HepG2 (cell line): ENCODE measurements around the gene CENPP. TPM values are rescaled to one million over a fixed set of nuclear protein-coding genes. Genes with fewer than 3 reads are reported as not detected.

ENCODE experiments used
- ATAC-seq: fragments of 200-7000 bp; cut with Tn5 transposase; 3 replicates; pipeline ENCODE4 v1.9.1; 2020; ENCODE audit warnings: mild to moderate bottlenecking, moderate library complexity
- BruUV-seq: library from RNA; stranded (reverse); fragments of 400-500 nt; replicated peaks from 2 replicates; lab custom pipeline; 2021; lab: Mats Ljungman, UMichigan
- CTCF ChIA-PET: fragments of 300-600 bp; formaldehyde crosslinking; extraction: SDS; loops from one replicate; lab custom pipeline; 2021; ENCODE audit warnings: low total read pairs, inconsistent platforms, low intra/inter-chr PET ratio; lab: Yijun Ruan, JAX
- POLR2A ChIA-PET: fragments of 350-600 bp; sonication (Branson Sonifier 250); formaldehyde crosslinking; loops from one replicate; lab custom pipeline; 2020; ENCODE audit warnings: antibody characterized with exemption, inconsistent platforms; lab: Yijun Ruan, JAX
- DNase-seq: peaks from one replicate; pipeline ENCODE4 v3.0.0-alpha.2; 2015; ENCODE audit warnings: low spot score
- FAIRE-seq: peaks from 3 replicates; lab custom pipeline; 2011; peaks lifted over from hg19 to GRCh38; lab: Jason Lieb, UNC
- H2AFZ ChIP-seq: one replicate; pipeline ENCODE4 v1.6.1; 2011; ENCODE audit warnings: low read length, inconsistent platforms
- H3K27ac ChIP-seq: fragments of 300-600 bp; 3 replicates; pipeline ENCODE4 v1.8.0; 2011; ENCODE audit warnings: mixed run types, mild to moderate bottlenecking, mixed read lengths, low read length, inconsistent platforms; ENCODE audit not compliant: insufficient read depth; ENCODE audit errors: extremely low read length
- H3K27me3 ChIP-seq, 2 experiments: fragments of 200-600 bp in 1 of 2; 2 replicates in 1 of 2; 3 replicates in 1 of 2; pipeline versions ENCODE4 v1.6.0 to v1.8.0; 2011; ENCODE audit warnings: low read length in 2 of 2, mild to moderate bottlenecking in 2 of 2, moderate library complexity in 2 of 2, inconsistent platforms in 1 of 2; ENCODE audit not compliant: insufficient read depth in 2 of 2, control insufficient read depth in 1 of 2
- H3K36me3 ChIP-seq, 2 experiments: fragments of 200-600 bp in 1 of 2; replicated peaks in 1 of 2; 2 replicates in 1 of 2; 3 replicates in 1 of 2; pipeline versions ENCODE4 v1.5.1 to v1.8.0; 2011; ENCODE audit warnings: low read length in 2 of 2, inconsistent platforms in 1 of 2; ENCODE audit not compliant: insufficient read depth in 2 of 2, control insufficient read depth in 1 of 2
- H3K4me1 ChIP-seq: 2 replicates; pipeline ENCODE4 v1.5.1; 2012; ENCODE audit warnings: low read length, inconsistent platforms; ENCODE audit not compliant: insufficient read depth
- H3K4me2 ChIP-seq: 2 replicates; pipeline ENCODE4 v1.6.0; 2011; ENCODE audit warnings: low read depth, low read length, inconsistent platforms
- H3K4me3 ChIP-seq, 3 experiments: fragments of 200-600 bp in 1 of 3; sonication (generic), shearing (Covaris generic) in 1 of 3; replicated peaks in 1 of 3; 2 replicates each; pipeline ENCODE4 v1.5.1; 2011 to 2016; ENCODE audit warnings: low read length in 3 of 3, inconsistent platforms in 2 of 3, low read depth in 2 of 3, mild to moderate bottlenecking in 2 of 3, control low read depth in 1 of 3, mixed read lengths in 1 of 3; ENCODE audit not compliant: insufficient read depth in 1 of 3
- H3K79me2 ChIP-seq: one replicate; pipeline ENCODE4 v1.6.1; 2011; ENCODE audit warnings: low read length, inconsistent platforms; ENCODE audit not compliant: insufficient read depth
- H3K9ac ChIP-seq: 2 replicates; pipeline ENCODE4 v1.6.0; 2011; ENCODE audit warnings: mild to moderate bottlenecking, low read depth, low read length, inconsistent platforms; ENCODE audit not compliant: insufficient read depth
- H3K9me3 ChIP-seq: 2 replicates; pipeline ENCODE4 v1.5.1; 2012; ENCODE audit warnings: mild to moderate bottlenecking, low read length
- H4K20me1 ChIP-seq: 2 replicates; pipeline ENCODE4 v1.6.0; 2011; ENCODE audit warnings: inconsistent platforms, mild to moderate bottlenecking, low read length, moderate library complexity; ENCODE audit not compliant: insufficient read depth
- ATF1 ChIP-seq: IDR thresholded peaks from 2 replicates; pipeline ENCODE4 v1.6.1; 2016; ENCODE audit warnings: mild to moderate bottlenecking, control low read depth
- BORCS8-MEF2B ChIP-seq: sonication (generic); formaldehyde crosslinking; IDR thresholded peaks from 2 replicates; pipeline ENCODE4 v1.8.0; 2022; ENCODE audit warnings: mild to moderate bottlenecking, missing genetic modification reagents
- DNMT3B ChIP-seq: conservative IDR thresholded peaks from 2 replicates; pipeline ENCODE4 v1.6.1; 2016; ENCODE audit warnings: missing biosample characterization, control low read depth
- ETV5 ChIP-seq: IDR thresholded peaks from 2 replicates; pipeline ENCODE4 v1.6.1; 2018; ENCODE audit warnings: missing biosample characterization, missing genetic modification reagents, inconsistent platforms, borderline replicate concordance
- KLF9 ChIP-seq: IDR thresholded peaks from 2 replicates; pipeline ENCODE4 v1.6.1; 2016; ENCODE audit warnings: low read depth
- KMT2B ChIP-seq: IDR thresholded peaks from 2 replicates; pipeline ENCODE4 v1.6.1; 2016; ENCODE audit warnings: missing genetic modification reagents, missing compliant biosample characterization
- PPARG ChIP-seq: conservative IDR thresholded peaks from 2 replicates; pipeline ENCODE4 v1.6.1; 2016; ENCODE audit warnings: missing biosample characterization, missing genetic modification reagents
- SNAPC5 ChIP-seq: sonication (generic); formaldehyde crosslinking; IDR thresholded peaks from 2 replicates; pipeline ENCODE4 v1.8.1; 2023; ENCODE audit warnings: mild to moderate bottlenecking, missing genetic modification reagents, borderline replicate concordance
- SRSF9 ChIP-seq: fragments of 200-400 bp; formaldehyde crosslinking; IDR thresholded peaks from 2 replicates; pipeline ENCODE4 v1.6.1; 2018; ENCODE audit warnings: borderline replicate concordance, mild to moderate bottlenecking, low read depth, low read length; ENCODE audit not compliant: insufficient read depth, poor library complexity, severe bottlenecking
- ZFAT ChIP-seq: sonication (generic); formaldehyde crosslinking; conservative IDR thresholded peaks from 2 replicates; pipeline ENCODE4 v1.8.1; 2023; ENCODE audit warnings: missing genetic modification reagents, inconsistent platforms
- ZNF143 ChIP-seq: sonication (generic); formaldehyde crosslinking; IDR thresholded peaks from 2 replicates; pipeline ENCODE4 v1.4.0; 2020; ENCODE audit warnings: missing genetic modification reagents
- ZNF33B ChIP-seq: sonication (generic); formaldehyde crosslinking; IDR thresholded peaks from 2 replicates; pipeline ENCODE4 v1.5.1; 2020; ENCODE audit warnings: mild to moderate bottlenecking, missing genetic modification reagents
- ZNF34 ChIP-seq: sonication (generic); formaldehyde crosslinking; IDR thresholded peaks from 2 replicates; pipeline ENCODE4 v1.4.0; 2020; ENCODE audit warnings: mild to moderate bottlenecking, missing genetic modification reagents, borderline replicate concordance
- ZNF414 ChIP-seq: sonication (generic); formaldehyde crosslinking; IDR thresholded peaks from 2 replicates; pipeline ENCODE4 v1.5.0; 2020; ENCODE audit warnings: missing genetic modification reagents
- ZNF431 ChIP-seq: sonication (generic); formaldehyde crosslinking; IDR thresholded peaks from 2 replicates; pipeline ENCODE4 v1.9.0; 2022; ENCODE audit warnings: missing genetic modification reagents, low read depth, mild to moderate bottlenecking, borderline replicate concordance
- ZNF496 ChIP-seq: sonication (generic); formaldehyde crosslinking; IDR thresholded peaks from 2 replicates; pipeline ENCODE4 v1.8.1; 2023; ENCODE audit warnings: mild to moderate bottlenecking, moderate library complexity, missing genetic modification reagents; ENCODE audit not compliant: insufficient replicate concordance
- ZNF619 ChIP-seq: sonication (generic); formaldehyde crosslinking; IDR thresholded peaks from 2 replicates; pipeline ENCODE4 v1.4.0; 2020; ENCODE audit warnings: mild to moderate bottlenecking, missing genetic modification reagents
- ZNF713 ChIP-seq: sonication (generic); formaldehyde crosslinking; IDR thresholded peaks from 2 replicates; pipeline ENCODE4 v1.4.0; 2020; ENCODE audit warnings: mild to moderate bottlenecking, missing genetic modification reagents
- ZNF749 ChIP-seq: sonication (generic); formaldehyde crosslinking; IDR thresholded peaks from 2 replicates; pipeline ENCODE4 v1.8.0; 2022; ENCODE audit warnings: mild to moderate bottlenecking, missing genetic modification reagents, moderate library complexity, borderline replicate concordance
- ZNF775 ChIP-seq: sonication (generic); formaldehyde crosslinking; IDR thresholded peaks from 2 replicates; pipeline ENCODE4 v1.4.0; 2020; ENCODE audit warnings: missing genetic modification reagents, mild to moderate bottlenecking, moderate library complexity, borderline replicate concordance
- ZNF816 ChIP-seq: sonication (generic); formaldehyde crosslinking; IDR thresholded peaks from 2 replicates; pipeline ENCODE4 v1.8.0; 2022; ENCODE audit warnings: missing genetic modification reagents, mild to moderate bottlenecking, borderline replicate concordance
- ZSCAN29 ChIP-seq: sonication (generic); formaldehyde crosslinking; conservative IDR thresholded peaks from 2 replicates; pipeline ENCODE4 v1.4.0; 2020; ENCODE audit warnings: mild to moderate bottlenecking, missing genetic modification reagents
- WGBS: methylation state at CpG from one replicate; pipeline ENCODE4 v1.1.6; 2017; ENCODE audit warnings: low lambda C conversion rate; 5-methylcytosine and 5-hydroxymethylcytosine counted together
- in situ Hi-C: cut with HindIII; loops from 2 replicates; pipeline ENCODE4 v1.10.0; 2017; ENCODE audit warnings: low pct_unique_long_range_greater_than_20kb; ENCODE audit not compliant: extremely low pct_ligation_motif_present
- intact Hi-C: fragments of 100-400 bp; cut with micrococcal nuclease; formaldehyde crosslinking; loops from one replicate; pipeline ENCODE4 v1.10.0; 2022; ENCODE audit not compliant: unreplicated experiment
- polyA plus RNA-seq, 8 experiments: library from polyadenylated mRNA; depleted of rRNA in 3 of 8; stranded (reverse) in 7 of 8; unstranded in 1 of 8; fragments of >200 nt; fragmentation: Illumina TruSeq in 4 of 8; extraction: Trizol in 4 of 8; gene quantifications; 2 replicates each; pipeline versions ENCODE4 v1.2.1 to v1.2.3, GENCODE V29; 2011 to 2016; ENCODE audit warnings: low read depth in 4 of 8, missing spikeins in 1 of 8, mixed read lengths in 1 of 8; ENCODE audit not compliant: insufficient read depth in 1 of 8
- total RNA-seq, 5 experiments: library from RNA; depleted of rRNA; stranded (reverse); fragments of >200 nt; fragmentation: Illumina TruSeq; extraction: Trizol; gene quantifications; 2 replicates each; pipeline ENCODE4 v1.2.3, GENCODE V29; 2016; ENCODE audit warnings: low read depth in 1 of 5
- TF ChIP-seq, protein P1 (sequence below): sonication (generic); formaldehyde crosslinking; IDR thresholded peaks from 2 replicates; pipeline ENCODE4 v1.5.1; 2020; ENCODE audit warnings: mild to moderate bottlenecking, missing genetic modification reagents, moderate library complexity

The CENPP gene
- total and polyA plus RNA-seq, 2 of the 13 experiments (the other 11 are each of a cell fraction or from before 2014, with no cell fraction given): 2.0 to 11.4 TPM

DNA sequence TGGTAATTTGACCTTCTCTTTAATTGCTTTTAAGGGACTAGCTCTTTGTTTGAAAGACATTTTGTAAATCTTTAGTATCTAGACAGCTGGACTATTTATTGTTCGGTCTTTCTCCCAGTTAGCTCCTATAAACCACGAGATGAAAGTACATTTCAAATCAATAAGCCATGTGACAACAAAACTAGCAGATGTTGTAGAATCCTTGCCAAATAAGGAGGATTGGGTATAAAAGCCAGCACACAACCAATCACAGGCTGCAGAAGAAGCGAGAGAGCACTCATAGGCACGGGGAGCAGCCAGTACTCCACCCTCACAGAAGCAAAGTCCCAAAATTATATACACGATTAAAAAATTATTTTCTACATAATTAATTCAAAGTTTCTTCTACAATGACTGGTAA, 106.6 kb downstream of the CENPP start (continued):
- no peak for TF ChIP-seq ETV5
- TF ChIP-seq ZNF414 (CRISPR knock-in tag): no peak
- TF ChIP-seq ZNF816 (CRISPR knock-in tag): no peak
- no peak for TF ChIP-seq ATF1 (CRISPR knock-in tag)
- no peak for TF ChIP-seq SNAPC5 (CRISPR knock-in tag)

DNA sequence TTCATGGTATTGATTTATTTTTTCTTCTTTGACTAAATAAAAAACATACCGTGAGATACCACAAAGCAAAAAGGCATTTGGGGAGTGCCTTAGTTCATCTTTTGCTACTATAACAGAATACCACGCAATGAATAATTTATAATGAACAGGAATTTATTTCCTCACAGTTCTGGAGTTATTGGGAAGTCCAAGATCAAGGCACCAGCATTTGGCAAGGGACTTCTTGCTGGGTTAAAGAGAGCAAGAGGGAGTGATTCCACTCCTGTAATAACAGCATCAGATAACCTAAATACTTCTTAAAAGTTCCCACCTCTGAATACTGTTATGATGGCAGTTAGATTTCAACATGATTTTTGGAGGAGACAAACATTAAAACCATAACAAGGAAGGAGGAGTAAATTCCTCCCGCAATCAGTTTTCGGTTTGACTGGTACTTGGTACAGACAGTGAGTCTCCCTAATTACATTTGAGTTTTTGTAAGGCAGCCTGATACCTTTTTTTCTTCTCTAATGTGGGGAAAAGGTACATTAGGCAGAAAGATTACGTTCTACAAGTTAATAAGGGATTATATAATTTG, 107.3 kb downstream of the CENPP start:
- ChIA-PET POLR2A (no interaction called here), CTCF (no interaction called here)
- Histone ChIP-seq H3K79me2 (no peaks in the 10 kb centered on the region), H3K4me3 (no peak overlapping the region), H3K27me3 (no peaks in the 10 kb centered on the region), H3K4me1 (no peaks in the 10 kb centered on the region), H3K9ac (no peak overlapping the region), H4K20me1 (no peaks in the 10 kb centered on the region), H3K36me3 (no peaks in the 10 kb centered on the region), H3K27ac (no peak overlapping the region), H3K9me3 (no peaks in the 10 kb centered on the region), H3K4me2 (no peak overlapping the region), H2AFZ (no peak overlapping the region)
- FAIRE-seq: no peak
- BruUV-seq: no TSS peak
- in situ Hi-C loops (loop anchor here (25.0 kb wide), 1 partner anchor 296 kb away; no protein-coding TSS in a partner anchor), intact Hi-C loops (no loop called here)
- WGBS: 96% methylated on average over 5 of the region's 5 CpGs
- ATAC-seq: no peak
- DNase-seq: no peak
- TF ChIP-seq ZNF143 (CRISPR knock-in tag) (no peak), ZNF33B (CRISPR knock-in tag) (no peak), KLF9 (CRISPR knock-in tag) (no peak), DNMT3B (CRISPR knock-in tag) (no peak), ZNF749 (CRISPR knock-in tag) (no peak), BORCS8-MEF2B (CRISPR knock-in tag) (no peak), ZFAT (CRISPR knock-in tag) (no peak), SRSF9 (no peak), ZNF34 (no peak), ZNF431 (no peak), ZNF619 (CRISPR knock-in tag) (no peak), ZNF775 (CRISPR knock-in tag) (no peak), PPARG (no peak), ZNF496 (CRISPR knock-in tag) (no peak), ZNF713 (CRISPR knock-in tag) (no peak), KMT2B (CRISPR knock-in tag) (no peak), ZSCAN29 (no peak)
- TF ChIP-seq, protein P1, sequence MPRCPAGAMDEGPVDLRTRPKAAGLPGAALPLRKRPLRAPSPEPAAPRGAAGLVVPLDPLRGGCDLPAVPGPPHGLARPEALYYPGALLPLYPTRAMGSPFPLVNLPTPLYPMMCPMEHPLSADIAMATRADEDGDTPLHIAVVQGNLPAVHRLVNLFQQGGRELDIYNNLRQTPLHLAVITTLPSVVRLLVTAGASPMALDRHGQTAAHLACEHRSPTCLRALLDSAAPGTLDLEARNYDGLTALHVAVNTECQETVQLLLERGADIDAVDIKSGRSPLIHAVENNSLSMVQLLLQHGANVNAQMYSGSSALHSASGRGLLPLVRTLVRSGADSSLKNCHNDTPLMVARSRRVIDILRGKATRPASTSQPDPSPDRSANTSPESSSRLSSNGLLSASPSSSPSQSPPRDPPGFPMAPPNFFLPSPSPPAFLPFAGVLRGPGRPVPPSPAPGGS: no peak
